Amniotic epithelial cell (primary cell): ENCODE measurements around the gene KDM4B.

Experiments
- DNase-seq: peaks from one replicate; pipeline ENCODE4 v3.0.0-alpha.2; 2010; ENCODE audit warnings: low read depth

KDM4B gene

GRCh38 chr19:5013761-5014160 is 44.8 kb downstream of the KDM4B start:
- DNase-seq, result no peak

GRCh38 chr19:5014941-5015340 is 46.0 kb downstream of the KDM4B start:
- no peak for DNase-seq

- no peak for DNase-seq
Measured at GRCh38 chr19:5016268-5016667, 47.4 kb downstream of the KDM4B start.

DNA sequence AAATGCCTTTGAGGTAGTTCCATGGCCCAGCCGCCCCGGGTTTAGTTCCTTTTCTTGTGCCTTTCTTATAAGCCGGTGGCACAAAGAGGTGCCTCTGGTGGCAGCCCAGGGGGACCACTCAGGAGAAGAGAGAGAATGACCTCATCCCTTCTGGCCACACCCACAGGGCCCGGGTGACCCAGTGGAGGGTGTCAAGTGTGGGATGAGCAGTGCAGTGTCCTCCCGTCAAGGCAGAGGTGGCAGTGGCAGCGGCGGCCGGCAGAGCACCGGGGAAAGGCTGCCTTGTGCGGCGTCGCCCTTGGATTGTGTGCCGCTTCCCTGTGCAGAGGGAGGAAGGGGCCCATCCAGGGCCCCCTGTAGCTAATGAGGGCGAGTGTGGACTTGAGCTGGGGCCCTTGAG is 47.9 kb downstream of the KDM4B start:
- DNase-seq, result no peak

- no peak for DNase-seq
Measured at GRCh38 chr19:5017235-5017634, 48.3 kb downstream of the KDM4B start.

- peak; percentile 68 for DNase-seq
Measured at GRCh38 chr19:5018224-5019015, 49.5 kb downstream of the KDM4B start.

DNA sequence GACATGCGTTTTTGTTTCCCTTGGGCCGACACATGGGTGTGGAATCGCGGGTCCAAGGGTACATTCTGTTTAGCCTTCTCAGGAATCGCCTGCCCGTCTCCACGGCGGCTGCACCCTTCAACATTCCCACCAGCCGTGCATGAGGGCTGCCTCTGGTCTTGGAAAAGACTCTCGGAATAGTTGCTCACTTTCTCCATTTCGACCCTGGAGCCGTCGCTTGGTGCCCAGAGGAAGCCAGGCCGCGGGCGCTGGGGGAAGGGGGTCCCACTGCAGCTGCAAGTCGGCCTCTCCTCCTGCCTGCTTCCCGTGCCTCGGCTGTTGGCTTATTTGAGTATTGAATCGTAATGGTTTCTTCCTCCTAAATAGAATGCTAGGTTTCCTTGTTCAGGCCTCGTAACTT is 51.5 kb downstream of the KDM4B start:
- DNase-seq, result no peak

- DNase-seq, result no peak
Measured at GRCh38 chr19:5021046-5021445, 52.1 kb downstream of the KDM4B start.

DNA sequence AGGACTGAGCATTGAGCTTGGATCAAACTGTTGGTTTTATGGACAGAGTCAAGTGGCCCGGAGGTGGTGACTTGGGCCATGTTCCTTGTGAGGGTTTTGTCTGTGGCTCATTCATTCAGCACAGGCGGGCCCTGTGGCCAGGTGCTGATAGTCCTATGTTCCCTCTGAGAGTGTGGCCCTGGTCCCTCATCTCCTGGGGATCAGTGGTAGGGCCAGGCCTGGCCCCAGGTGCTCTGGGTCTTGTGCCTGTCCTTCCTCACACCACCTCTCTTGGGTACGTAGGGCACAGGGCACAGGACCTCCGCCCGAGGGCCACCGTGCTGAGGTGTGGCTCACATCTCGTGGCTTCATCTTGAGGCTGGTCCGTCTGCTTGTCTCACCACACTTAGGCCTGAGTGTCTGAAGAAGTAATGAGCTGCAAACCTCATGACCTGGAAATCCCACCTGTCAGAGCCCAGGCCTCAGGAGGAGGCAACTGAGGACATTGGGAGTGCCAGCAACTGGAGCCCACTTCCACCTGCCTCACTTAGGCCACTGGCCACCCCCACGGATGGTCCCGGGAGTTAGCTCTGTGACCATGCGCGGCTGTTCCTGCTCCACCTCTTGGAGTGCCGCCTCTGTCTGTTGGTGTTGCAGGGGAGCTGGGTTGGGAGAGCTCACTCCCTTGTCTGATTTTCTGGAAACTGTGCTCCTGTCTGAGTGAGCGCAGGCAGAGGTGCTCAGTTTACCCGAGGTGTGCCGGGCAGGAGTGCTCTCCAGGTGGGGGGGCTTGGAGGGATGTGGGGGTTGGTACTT is 53.4 kb downstream of the KDM4B start:
- no peak for DNase-seq

DNA sequence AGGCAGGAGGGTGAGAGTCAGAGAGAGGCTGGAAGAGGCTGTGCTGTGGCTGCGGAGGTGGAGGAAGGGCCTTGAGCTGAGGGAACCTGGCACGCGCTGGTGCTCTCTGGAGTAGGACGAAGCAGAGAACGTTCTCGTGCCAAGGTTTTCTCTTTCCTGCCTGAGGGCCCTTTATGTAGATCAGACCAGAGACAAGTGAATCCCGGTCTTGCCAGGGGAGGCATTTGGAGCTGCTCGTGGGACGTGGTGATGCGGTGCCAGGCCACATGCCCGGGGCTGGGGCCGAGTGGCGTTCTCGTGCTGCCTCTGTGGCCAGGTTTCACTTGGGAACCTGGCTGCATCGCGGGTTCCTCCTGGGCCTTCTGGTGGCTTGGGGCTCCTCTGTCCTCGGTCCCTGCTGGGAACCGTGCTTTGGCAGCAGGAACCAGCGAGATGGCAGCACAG is 54.2 kb downstream of the KDM4B start:
- no peak for DNase-seq

GRCh38 chr19:5024282-5024681 is 55.4 kb downstream of the KDM4B start:
- no peak for DNase-seq

- DNase-seq, result no peak
Measured at GRCh38 chr19:5025027-5025426, 56.1 kb downstream of the KDM4B start.

- no peak for DNase-seq
Measured at GRCh38 chr19:5026706-5027273, 57.9 kb downstream of the KDM4B start.

DNA sequence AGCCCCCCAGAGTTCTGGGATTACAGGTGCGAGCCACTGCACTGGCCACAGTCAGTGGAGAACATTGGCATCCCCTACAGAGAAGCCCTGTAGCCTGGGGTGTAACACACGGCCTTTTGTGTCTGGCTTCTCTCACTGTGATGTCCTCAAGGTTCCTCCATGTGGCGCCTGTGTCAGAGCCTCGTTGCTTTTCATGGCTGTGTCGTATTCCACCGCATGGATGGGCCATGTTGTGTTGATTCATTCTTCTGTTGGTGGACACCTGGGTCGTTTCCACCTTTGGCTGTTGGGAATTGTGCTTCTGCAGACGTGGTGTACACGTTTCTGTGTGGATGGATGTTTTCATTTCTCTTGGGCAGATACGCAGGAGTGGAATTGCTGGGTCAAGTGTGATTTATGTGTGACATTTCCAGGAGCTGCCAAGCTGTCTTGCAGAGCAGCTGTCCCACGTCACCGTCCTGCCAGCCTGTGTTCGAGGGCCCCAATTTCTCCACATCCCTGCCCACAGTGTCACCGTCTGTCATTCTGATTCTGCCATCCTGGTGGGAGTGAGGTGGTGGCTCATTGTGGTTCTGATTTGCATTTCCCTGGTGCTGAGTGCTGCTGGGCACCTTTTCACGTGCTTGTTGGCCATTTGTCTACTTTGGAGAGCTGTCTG is 59.4 kb downstream of the KDM4B start:
- no peak for DNase-seq

DNA sequence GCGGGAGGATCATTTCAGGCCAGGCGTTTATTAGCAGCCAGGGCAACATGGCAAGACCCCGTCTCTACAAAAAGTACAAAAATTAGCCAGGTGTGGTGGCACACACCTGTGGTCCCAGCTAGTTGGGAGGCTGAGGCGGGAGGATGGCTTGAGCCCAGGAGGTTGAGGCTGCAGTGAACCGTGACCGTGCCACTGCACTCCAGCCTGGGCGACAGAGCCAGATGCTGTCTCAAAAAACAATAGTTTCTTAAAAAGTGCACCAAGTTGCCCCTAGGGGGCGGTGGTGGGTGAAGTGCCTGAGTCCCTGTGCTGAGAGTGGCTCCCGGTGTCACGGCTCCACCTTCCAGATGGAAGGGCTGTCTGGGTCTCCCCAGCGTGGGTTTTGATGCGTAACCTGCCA is 60.7 kb downstream of the KDM4B start:
- peak; percentile 32 for DNase-seq

DNA sequence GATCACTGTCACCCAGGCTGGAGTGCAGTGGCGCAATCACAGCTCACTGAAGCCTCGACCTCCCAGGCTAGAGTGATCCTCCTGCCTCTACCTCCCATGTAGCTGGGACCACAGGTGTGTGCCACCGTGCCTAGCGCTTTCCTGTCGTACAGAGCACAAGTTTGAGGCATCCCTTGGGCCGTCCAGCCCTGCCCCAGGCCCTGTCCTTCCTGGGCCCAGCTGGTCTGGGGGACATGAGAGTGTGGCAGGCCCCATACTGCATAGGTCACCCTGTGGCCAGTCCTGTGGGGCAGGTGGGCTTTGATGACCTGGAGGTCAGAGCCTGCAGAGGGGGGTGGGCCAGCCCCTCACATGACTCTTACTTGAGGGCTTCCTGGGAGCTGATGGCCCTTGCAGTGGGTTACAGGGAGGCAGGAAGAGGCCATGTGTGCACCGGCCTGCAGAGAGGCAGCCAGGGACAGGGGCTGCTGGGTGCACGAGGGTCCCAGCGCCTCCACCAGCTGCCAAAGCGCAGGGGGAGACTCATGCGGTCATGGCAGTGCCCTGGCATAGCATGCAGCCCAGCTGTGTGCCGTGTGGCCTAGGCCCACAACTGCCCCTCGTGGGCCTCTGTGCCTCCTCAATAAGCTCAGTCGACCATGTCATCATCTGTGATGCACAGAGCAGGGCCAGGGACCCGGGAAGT is 61.4 kb downstream of the KDM4B start:
- DNase-seq, result no peak

DNA sequence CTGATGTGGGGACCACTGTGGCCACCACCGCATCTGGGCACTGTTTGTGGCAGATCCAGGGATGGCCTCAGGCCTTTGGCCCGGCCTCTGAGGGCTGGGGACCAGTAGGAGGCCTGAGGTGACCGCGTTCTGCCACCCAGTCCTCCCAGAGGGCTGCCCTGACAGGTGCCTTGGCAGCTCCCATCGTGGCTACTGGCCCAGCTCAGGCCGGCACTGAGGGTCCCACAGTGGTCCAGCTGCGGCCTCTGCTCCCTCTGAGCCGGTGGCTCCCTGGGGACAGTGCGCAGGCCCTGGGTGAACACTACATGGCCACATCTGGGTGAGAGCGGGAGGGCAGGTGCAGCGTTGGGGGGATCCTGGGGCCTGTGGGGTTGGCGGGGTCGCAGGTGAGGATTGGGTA is 61.9 kb downstream of the KDM4B start:
- DNase-seq, result no peak

- peak; percentile 57 for DNase-seq
Measured at GRCh38 chr19:5031231-5032100, 62.6 kb downstream of the KDM4B start.

- DNase-seq, result peak; percentile 72
Measured at GRCh38 chr19:5032101-5032967, 63.4 kb downstream of the KDM4B start.
